M059J (cell line): ENCODE results near the gene RFX8. TPM values are rescaled to one million over a fixed set of nuclear protein-coding genes. Genes with fewer than 3 reads are reported as not detected.

Experiments
- DNase-seq: peaks from one replicate; pipeline ENCODE4 v3.0.0-alpha.2; 2012; ENCODE audit warnings: low read depth
- total RNA-seq: library from RNA; depleted of rRNA; stranded (reverse); fragments of >200 nt; shearing (Covaris generic); gene quantifications from 2 replicates; pipeline ENCODE4 v1.2.3, GENCODE V29; 2014

Gene RFX8
- total RNA-seq, 1 experiment from 2014 or later = not detected

GRCh38 chr2:101486258-101486701 lies 11.4 kb upstream of the RFX8 start:
- no peak for DNase-seq

GRCh38 chr2:101485856-101486255 lies 10.9 kb upstream of the RFX8 start:
- no peak for DNase-seq

- DNase-seq = no peak
Measured at GRCh38 chr2:101480764-101481163, 5.9 kb upstream of the RFX8 start.

GRCh38 chr2:101479810-101480209 lies 4.9 kb upstream of the RFX8 start:
- no peak for DNase-seq

- DNase-seq = no peak
Measured at GRCh38 chr2:101479328-101479727, 4.4 kb upstream of the RFX8 start.

- no peak for DNase-seq
Measured at GRCh38 chr2:101478181-101479001, 3.5 kb upstream of the RFX8 start.

- no peak for DNase-seq
Measured at GRCh38 chr2:101477556-101477955, 2.6 kb upstream of the RFX8 start.

GRCh38 chr2:101476605-101477208 lies 1.8 kb upstream of the RFX8 start:
- no peak for DNase-seq

GRCh38 chr2:101473911-101474701 lies 806 bp downstream of the RFX8 start:
- DNase-seq = no peak

- no peak for DNase-seq
Measured at GRCh38 chr2:101473591-101473910, 1.4 kb downstream of the RFX8 start.

GRCh38 chr2:101469863-101470262 lies 5.0 kb downstream of the RFX8 start:
- DNase-seq = no peak

GRCh38 chr2:101467306-101467705 lies 7.6 kb downstream of the RFX8 start:
- DNase-seq = no peak

- no peak for DNase-seq
Measured at GRCh38 chr2:101466426-101466825, 8.5 kb downstream of the RFX8 start.

- DNase-seq = no peak
Measured at GRCh38 chr2:101464841-101465240, 10.1 kb downstream of the RFX8 start.

GRCh38 chr2:101463911-101464641 lies 10.8 kb downstream of the RFX8 start:
- DNase-seq = peak; percentile 51

- DNase-seq = no peak
Measured at GRCh38 chr2:101463421-101463820, 11.5 kb downstream of the RFX8 start.

- no peak for DNase-seq
Measured at GRCh38 chr2:101461381-101461780, 13.5 kb downstream of the RFX8 start.

GRCh38 chr2:101454408-101454807 lies 20.5 kb downstream of the RFX8 start:
- peak; percentile 58 for DNase-seq

- no peak for DNase-seq
Measured at GRCh38 chr2:101450965-101451364, 23.9 kb downstream of the RFX8 start.

- DNase-seq = peak; percentile 97
Measured at GRCh38 chr2:101446869-101447268, 28.0 kb downstream of the RFX8 start.

- DNase-seq = peak; percentile 73
Measured at GRCh38 chr2:101442667-101443061, 32.2 kb downstream of the RFX8 start.
